ENCODE measurements around the gene OARD1.
"Not testable (repeated sequence)": the region's sequence is repeated elsewhere in the genome, so short reads cannot be mapped to it uniquely, and the experiment has no call there.

Gene OARD1

GRCh38 chr6:41025966-41026530, 46.1 kb downstream of the OARD1 start:
- DNase-seq, result no peak

GRCh38 chr6:41023114-41023513, 49.0 kb downstream of the OARD1 start:
- no peak for DNase-seq

- DNase-seq, result no peak
Observed at GRCh38 chr6:41022294-41022693, 49.9 kb downstream of the OARD1 start.

GRCh38 chr6:41021832-41022231, 50.3 kb downstream of the OARD1 start:
- no peak for DNase-seq

DNA sequence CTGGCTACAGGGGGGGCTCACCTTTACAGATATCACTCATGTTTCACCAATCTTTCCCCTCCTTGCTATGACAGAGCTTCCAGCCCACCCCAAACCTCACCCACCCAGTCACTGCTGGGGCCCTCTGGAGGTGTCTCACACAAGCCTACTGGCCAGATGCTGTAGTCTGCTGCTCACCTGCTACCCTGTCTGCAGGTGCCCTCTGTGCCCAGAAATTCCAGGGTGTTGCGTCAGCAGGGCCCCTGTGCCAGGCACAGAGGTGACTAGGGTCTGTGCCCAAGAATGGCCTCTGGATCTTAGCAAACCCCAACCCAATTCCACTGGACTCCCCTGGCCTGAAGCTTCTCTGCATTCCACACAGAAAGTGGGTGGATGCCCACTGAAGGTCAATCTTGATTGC, 54.5 kb downstream of the OARD1 start:
- no peak for DNase-seq

DNA sequence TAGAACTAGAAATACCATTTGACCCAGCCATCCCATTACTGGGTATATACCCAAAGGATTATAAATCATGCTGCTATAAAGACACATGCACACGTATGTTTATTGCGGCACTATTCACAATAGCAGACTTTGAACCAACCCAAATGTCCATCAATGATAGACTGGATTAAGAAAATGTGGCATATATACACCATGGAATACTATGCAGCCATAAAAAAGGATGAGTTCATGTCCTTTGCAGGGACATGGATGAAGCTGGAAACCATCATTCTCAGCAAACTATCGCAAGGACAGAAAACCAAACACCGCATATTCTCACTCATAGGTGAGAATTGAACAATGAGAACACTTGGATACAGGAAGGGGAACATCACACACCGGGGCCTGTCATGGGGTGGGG, 56.3 kb downstream of the OARD1 start:
- not testable (repeated sequence) for DNase-seq

DNA sequence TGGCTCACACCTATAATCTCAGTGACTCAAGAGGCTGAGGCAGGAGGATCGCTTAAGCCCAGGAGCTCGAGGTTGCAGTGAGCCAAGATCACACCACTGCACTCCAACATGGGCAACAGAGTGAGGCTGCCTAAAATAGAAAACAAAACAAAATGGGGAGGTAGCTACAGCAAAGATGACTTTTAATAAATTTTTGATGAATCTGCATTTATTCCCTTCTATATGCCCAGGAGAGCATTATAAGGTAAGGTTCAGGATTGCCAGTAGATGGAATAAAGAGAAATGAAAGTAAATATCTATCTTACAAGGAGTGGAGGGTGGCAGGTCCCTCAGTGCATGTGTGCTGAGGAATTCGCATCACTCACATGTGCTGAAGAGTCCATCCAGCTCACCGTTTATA, 57.4 kb downstream of the OARD1 start:
- no peak for DNase-seq

Measured in bone marrow (tissue), 2 donors.